ENCODE results near the gene DEPDC7.

Gene DEPDC7

DNA sequence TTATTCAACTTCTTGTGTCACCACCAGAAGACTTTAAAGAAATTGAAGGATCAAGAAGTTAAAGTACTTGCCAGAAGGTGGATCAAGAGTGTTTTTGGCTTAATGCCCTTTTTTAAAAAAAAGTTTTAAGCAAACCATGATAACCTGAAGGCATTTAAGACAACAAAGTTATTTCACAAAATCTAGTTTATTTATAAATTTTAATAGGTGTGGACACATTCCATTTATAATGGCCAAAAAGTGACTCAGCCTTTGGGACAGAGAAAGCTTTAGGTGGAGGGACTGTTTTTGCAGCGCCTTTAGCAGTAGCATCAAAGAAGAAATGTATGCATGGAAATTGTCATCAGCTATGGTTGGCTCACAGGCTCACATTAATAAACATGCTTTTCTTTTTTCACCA is 41.6 kb downstream of the DEPDC7 start:
- TF ChIP-seq SPI1 (IDR thresholded peaks at IDR 0.05; ENCODE audit: borderline replicate concordance, low read depth) (no peak), GABPA (IDR thresholded peaks at IDR 0.05; ENCODE audit: low read depth) (no peak), POLR2AphosphoS5 (IDR thresholded peaks at IDR 0.05; ENCODE audit: low read depth) (no peak)
- TF ChIP-seq, protein P1, sequence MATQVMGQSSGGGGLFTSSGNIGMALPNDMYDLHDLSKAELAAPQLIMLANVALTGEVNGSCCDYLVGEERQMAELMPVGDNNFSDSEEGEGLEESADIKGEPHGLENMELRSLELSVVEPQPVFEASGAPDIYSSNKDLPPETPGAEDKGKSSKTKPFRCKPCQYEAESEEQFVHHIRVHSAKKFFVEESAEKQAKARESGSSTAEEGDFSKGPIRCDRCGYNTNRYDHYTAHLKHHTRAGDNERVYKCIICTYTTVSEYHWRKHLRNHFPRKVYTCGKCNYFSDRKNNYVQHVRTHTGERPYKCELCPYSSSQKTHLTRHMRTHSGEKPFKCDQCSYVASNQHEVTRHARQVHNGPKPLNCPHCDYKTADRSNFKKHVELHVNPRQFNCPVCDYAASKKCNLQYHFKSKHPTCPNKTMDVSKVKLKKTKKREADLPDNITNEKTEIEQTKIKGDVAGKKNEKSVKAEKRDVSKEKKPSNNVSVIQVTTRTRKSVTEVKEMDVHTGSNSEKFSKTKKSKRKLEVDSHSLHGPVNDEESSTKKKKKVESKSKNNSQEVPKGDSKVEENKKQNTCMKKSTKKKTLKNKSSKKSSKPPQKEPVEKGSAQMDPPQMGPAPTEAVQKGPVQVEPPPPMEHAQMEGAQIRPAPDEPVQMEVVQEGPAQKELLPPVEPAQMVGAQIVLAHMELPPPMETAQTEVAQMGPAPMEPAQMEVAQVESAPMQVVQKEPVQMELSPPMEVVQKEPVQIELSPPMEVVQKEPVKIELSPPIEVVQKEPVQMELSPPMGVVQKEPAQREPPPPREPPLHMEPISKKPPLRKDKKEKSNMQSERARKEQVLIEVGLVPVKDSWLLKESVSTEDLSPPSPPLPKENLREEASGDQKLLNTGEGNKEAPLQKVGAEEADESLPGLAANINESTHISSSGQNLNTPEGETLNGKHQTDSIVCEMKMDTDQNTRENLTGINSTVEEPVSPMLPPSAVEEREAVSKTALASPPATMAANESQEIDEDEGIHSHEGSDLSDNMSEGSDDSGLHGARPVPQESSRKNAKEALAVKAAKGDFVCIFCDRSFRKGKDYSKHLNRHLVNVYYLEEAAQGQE (IDR thresholded peaks at IDR 0.05; ENCODE audit: insufficient replicate concordance, low read depth), result no peak
- TF ChIP-seq, protein P2, sequence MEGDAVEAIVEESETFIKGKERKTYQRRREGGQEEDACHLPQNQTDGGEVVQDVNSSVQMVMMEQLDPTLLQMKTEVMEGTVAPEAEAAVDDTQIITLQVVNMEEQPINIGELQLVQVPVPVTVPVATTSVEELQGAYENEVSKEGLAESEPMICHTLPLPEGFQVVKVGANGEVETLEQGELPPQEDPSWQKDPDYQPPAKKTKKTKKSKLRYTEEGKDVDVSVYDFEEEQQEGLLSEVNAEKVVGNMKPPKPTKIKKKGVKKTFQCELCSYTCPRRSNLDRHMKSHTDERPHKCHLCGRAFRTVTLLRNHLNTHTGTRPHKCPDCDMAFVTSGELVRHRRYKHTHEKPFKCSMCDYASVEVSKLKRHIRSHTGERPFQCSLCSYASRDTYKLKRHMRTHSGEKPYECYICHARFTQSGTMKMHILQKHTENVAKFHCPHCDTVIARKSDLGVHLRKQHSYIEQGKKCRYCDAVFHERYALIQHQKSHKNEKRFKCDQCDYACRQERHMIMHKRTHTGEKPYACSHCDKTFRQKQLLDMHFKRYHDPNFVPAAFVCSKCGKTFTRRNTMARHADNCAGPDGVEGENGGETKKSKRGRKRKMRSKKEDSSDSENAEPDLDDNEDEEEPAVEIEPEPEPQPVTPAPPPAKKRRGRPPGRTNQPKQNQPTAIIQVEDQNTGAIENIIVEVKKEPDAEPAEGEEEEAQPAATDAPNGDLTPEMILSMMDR (IDR thresholded peaks at IDR 0.05; ENCODE audit: insufficient read depth, low read length), result no peak
- Histone ChIP-seq H3K27me3 (ENCODE audit: insufficient read depth, poor library complexity, severe bottlenecking) (no peaks in the 10 kb centered on the region), H3K4me3 (replicated peaks; ENCODE audit: insufficient read depth, low read length) (no peak overlapping the region), H3K27ac (replicated peaks) (no peak overlapping the region)
- DNase-seq (ENCODE audit: low read depth in 1 of 2, low spot score in 1 of 2), result no peak

DNA sequence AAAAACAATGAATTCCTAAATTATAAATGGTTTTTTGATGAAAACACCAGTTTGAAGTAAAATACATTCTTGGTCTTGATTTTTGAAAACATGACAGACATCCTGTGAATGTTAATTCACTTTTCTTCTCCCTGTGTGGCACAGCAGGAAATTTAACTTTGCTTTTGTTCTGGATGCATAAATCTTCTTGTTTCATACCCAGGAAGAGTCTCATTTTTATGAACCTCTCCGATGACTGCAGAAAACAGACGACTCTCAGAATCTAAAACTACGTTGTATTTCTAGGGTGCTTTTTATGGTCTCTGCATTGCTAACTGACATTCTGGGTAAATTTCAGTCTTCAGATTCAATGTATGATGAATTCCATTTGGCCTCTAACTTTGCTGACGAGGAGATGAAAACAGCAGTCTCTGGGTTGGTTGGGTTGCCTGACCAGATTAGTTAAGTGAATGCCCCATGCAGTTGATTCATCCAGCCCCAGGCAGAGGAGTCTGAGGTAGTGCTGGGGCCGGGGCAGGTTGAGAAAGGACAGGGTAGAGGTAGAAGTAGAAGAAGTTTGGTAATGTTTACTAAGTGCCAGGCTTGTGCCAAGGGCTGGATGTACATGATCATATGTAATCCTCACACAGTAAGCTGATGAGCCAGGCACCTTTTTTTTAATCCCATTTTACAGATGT is 43.8 kb downstream of the DEPDC7 start:
- H3K4me3 ChIP-seq (replicated peaks; ENCODE audit: insufficient read depth, low read length), result no peak overlapping the region
- no peak overlapping the region for H3K27ac ChIP-seq (replicated peaks)
- TF ChIP-seq GABPA (IDR thresholded peaks at IDR 0.05; ENCODE audit: low read depth) (no peak), POLR2AphosphoS5 (IDR thresholded peaks at IDR 0.05; ENCODE audit: low read depth) (no peak), SPI1 (IDR thresholded peaks at IDR 0.05; ENCODE audit: borderline replicate concordance, low read depth) (no peak)
- TF ChIP-seq, protein P1 (IDR thresholded peaks at IDR 0.05; ENCODE audit: insufficient replicate concordance, low read depth), result no peak
- TF ChIP-seq, protein P2 (IDR thresholded peaks at IDR 0.05; ENCODE audit: insufficient read depth, low read length), result no peak
- no peaks in the 10 kb centered on the region for H3K27me3 ChIP-seq (ENCODE audit: insufficient read depth, poor library complexity, severe bottlenecking)
- no peak for DNase-seq (ENCODE audit: low read depth in 1 of 2, low spot score in 1 of 2)

DNA sequence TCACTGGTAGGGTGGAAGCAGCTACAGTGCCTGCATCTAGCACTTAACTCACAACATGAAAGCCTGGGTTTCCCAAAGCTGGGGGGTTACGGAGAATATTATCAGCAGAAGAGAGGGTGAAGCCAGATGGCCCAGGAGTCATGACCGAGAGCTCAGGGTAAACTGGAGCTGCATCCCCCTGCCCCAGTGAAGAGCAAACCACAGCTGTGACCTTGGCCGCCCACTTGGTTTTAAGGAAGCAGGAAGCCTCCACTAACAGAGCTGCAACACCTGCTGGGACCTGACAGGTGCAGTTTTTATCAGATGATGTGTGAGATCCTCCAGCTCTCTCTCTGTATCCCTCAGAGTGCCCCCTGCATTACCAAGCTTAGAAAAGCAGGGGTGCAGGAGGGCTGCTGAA is 44.6 kb downstream of the DEPDC7 start:
- Histone ChIP-seq H3K27me3 (ENCODE audit: insufficient read depth, poor library complexity, severe bottlenecking) (no peaks in the 10 kb centered on the region), H3K27ac (replicated peaks) (no peak overlapping the region), H3K4me3 (replicated peaks; ENCODE audit: insufficient read depth, low read length) (no peak overlapping the region)
- TF ChIP-seq, protein P2 (IDR thresholded peaks at IDR 0.05; ENCODE audit: insufficient read depth, low read length), result no peak
- no peak for TF ChIP-seq SPI1 (IDR thresholded peaks at IDR 0.05; ENCODE audit: borderline replicate concordance, low read depth)
- TF ChIP-seq POLR2AphosphoS5 (IDR thresholded peaks at IDR 0.05; ENCODE audit: low read depth), result no peak
- no peak for TF ChIP-seq GABPA (IDR thresholded peaks at IDR 0.05; ENCODE audit: low read depth)
- TF ChIP-seq, protein P1 (IDR thresholded peaks at IDR 0.05; ENCODE audit: insufficient replicate concordance, low read depth), result no peak
- no peak for DNase-seq (ENCODE audit: low read depth in 1 of 2, low spot score in 1 of 2)
